Vagina (tissue), 2 donors: ENCODE measurements around the gene HPN.

Experiments used
- CTCF ChIP-seq, 3 experiments: fragments of 450-650 bp in 2 of 3; fragments of 200-600 bp in 1 of 3; sonication (generic) in 1 of 3; IDR thresholded peaks; one replicate each; pipeline ENCODE4 v1.5.1; 2017 to 2019; ENCODE audit warnings: antibody characterized with exemption in 3 of 3, mild to moderate bottlenecking in 2 of 3, moderate library complexity in 2 of 3
- POLR2A ChIP-seq, 2 donors: fragments of 450-650 bp; IDR thresholded peaks; one replicate each; pipeline ENCODE4 v1.6.1; 2017; ENCODE audit warnings: antibody characterized with exemption in 2 of 2, mild to moderate bottlenecking in 2 of 2, moderate library complexity in 2 of 2

- TF ChIP-seq CTCF (IDR thresholded peaks at IDR 0.05) (no peak), POLR2A (IDR thresholded peaks at IDR 0.05) (no peak)
These were observed 32.6 kb upstream of the HPN start for GRCh38 chr19:35008891-35009341.
